IPS-11a (cell line): ENCODE data around the gene HOXC6.

Experiments used
- H3K4me3 ChIP-seq: one replicate; pipeline ENCODE4 v1.5.1; 2013; ENCODE audit warnings: low read depth, low read length, control low read depth

HOXC6 gene

DNA sequence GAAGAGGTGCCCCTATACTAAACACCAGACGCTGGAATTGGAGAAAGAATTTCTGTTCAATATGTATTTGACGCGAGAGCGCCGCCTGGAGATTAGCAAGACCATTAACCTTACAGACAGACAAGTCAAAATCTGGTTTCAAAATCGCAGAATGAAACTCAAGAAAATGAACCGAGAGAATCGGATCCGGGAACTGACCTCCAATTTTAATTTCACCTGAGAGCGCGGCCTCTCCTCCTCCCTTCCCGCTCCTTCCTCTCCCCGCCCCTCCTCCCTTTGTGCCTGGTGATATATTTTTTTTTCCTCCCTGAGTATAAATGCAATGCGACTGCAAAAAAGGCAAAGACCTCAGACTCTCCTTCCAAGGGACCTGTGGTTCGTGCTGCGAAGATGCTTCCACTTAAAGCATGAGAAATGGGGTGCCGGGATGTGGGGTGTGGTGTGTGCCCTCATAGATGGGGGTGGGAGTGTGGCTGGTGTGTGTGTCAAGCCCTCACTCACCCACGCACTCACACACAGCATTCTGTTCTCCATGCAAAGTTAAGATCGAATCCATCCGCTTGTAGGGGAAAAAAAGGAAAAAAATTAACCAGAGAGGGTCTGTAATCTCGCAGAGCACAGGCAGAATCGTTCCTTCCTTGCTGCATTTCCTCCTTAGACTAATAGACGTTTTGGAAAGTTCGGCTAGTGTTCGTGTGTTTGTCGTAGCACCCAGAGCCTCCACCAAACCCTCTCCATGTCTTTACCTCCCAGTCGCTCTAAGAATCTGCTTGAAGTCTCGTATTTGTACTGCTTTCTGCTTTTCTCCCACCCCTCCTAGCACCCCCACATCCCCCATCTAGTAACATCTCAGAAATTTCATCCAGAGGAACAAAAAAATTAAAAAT, 38.8 kb upstream of the HOXC6 start:
- no peak overlapping the region for H3K4me3 ChIP-seq

DNA sequence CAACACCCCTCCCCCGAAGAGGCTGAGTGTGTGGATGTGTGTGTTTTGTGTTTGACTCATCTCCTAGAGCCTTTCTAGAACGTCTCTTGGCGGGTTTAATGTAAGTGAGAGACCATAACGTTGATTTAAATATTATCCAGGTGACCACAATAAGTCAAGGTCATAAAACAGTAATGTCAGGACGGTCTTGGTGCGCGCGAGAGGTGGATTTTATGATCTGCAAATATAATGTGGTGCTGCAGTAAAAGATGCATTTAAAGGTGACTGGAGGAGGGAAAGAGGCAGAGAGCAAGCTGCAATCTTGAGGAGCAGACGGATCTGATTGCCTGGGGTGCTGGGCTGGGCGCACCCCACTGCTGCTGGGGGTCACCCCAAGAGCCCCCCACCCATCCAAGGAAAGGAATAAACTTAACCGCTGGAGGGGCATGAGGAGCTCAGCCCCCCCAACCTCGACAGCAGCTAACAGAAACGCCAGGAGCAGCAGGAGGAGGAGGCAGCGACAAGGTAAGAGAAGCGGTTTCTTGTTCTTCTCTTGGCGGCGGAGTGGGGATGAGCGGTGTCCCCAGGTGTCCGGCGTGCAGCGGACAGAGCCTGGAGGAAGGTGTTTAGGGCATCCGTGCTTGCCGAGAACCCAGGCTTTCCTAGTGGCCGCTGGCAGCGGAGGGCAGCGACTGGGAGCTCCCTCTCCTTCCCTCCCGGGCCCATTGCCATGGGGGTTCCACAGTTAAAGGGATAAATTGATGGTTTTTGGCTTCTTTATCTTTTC, 37.7 kb upstream of the HOXC6 start:
- H3K4me3 ChIP-seq, result no peak overlapping the region

DNA sequence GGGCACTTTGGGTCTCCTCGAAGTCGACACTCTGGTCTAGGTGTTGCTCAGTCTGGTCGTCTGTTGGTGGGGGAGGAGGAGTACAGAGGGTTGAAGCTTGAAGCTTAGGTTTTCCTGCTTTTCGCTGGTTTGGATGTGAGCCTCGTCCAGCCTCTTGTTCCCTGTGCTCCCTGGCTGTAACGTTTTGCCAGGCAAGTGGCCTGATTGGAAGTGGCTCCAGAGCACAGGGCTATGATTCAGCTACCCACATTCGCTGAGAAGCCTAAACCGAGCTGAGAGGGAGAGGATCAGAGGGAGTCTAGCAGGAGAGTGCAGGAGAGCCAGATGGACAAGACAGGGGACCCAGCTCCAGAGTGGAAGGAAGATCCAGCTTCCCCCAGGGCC, 37.2 kb upstream of the HOXC6 start:
- no peak overlapping the region for H3K4me3 ChIP-seq

DNA sequence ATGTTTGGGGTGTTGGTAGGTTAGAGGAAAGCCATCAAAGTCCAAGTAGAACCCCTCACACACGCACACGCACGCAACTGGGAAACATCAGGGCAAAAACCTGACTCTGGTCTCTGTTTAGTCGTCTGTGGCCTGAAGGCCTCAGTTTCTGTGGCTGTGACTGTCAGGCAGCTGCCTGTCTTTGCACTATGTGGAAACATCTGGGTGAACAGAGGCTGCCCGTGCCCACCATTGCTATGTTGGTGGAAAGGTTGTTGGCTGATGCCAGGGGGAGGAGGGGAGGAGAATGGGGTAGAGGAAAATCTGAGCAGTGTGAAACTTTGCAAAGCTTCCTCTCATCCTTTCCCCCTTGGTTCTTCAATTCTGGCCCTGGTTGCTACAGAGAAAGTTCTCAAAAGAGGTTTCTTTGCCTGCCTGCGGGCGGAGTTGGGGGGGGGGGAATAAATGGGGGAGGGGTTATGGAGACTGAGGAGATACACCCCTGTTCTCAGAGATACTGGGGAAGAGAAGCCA, 35.8 kb upstream of the HOXC6 start:
- no peak overlapping the region for H3K4me3 ChIP-seq

DNA sequence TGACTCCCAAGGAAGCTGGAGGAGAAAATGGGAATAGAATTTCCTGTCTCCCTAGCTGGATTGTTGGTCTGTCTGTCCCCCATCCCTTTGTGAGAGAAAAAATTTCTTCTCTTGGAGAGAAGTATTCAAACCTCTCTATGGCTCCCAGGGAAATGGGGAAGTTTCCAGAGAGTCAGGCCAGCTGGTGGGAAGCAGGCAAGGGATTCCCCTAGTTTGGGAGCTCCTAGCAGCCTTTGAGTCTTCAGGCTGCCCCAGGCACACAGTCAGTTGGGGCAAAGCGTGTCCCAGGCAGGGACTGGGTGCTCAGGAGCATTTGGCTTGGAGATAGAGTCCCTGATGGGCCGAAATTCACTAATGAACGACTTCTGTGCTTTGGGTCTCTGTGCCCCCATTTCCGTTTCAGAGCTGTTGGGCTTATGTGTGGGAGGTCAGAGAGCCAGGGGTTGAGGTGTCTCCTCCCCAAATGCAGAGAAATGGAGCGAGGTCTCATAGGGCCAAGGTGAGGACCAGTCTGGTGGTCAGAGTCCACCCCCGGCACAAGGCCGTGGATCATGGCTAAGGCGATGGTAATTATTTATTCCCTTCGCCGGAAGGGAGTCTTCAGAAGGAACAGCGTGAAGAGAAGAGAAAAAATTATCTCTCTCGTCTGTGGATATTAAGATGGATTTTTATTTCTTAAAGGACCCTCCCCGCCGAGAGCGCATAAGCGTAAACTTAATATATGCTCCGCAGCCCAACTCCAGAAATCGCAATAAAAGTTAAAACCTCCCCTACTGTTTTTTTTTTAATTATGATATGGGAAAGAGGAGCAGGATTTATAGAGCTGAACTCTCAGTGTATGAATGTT, 34.9 kb upstream of the HOXC6 start:
- no peak overlapping the region for H3K4me3 ChIP-seq

DNA sequence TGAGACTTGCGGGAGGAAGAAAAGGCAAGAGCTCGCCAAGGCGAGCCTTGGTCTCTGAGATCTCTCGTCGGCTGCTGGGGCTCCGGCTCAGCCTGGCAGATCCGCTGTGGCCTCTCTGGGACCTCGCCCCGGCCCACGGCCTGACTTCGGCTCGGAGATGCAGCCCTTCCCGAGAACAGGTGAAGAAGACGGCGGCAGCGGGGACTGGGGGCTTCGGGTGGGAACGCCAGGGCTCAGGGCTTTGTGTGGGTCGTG, 34.3 kb upstream of the HOXC6 start:
- no peak overlapping the region for H3K4me3 ChIP-seq

DNA sequence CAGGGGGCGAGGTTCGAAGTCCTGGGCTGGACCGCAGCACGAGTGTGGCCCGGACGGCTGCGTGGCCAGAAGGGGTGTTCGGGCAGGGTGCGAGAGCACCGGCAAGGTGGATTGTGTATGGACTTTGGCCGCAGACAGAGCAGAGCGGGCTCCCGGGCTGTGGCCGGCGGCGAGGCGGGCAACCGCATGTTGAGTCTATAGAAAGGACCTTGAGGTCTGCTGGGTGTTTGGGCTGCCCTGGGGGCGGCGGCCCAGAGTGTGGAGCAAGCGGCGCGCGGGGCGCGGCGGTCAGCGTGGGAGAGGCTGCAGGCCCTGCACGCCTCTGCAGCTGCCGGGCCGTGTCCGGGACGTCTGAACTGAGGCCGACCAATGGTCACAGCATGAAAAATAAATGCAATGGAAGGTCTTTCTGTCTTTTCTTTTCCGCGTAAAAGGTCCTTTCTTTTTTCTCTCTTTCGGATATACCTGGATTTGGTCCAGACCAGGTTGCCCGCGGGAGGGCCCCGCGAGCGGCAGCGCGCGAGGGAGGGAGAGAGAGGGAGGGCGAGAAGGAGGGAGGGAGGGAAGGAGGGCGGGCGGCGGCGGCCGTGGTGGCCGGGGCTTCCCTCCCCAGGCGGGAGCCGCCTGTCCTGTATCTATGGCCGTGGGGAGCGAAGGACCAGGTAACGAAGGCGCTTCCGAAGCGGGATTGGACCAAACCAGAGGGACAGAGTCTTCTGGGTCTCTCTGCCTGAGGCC, 33.8 kb upstream of the HOXC6 start:
- H3K4me3 ChIP-seq, result no peak overlapping the region

DNA sequence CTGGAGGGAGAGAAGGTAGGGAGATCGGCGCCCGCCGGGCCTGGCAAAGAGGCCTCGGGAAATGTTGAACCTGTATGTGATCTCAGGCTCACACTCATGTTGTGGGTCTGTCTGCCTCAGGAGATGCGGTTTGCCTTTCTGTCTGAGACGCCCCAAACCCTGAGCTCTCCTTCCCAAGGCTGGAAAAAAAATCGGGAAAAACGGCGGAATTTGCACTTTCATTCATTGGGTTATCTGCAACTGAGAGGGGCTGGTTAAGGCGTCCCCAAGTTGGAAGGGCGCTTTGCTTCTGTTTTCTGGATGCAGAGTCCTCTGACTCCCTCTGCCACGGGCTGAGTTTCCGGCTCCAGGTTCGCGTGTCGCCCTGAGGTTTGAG, 33.2 kb upstream of the HOXC6 start:
- no peak overlapping the region for H3K4me3 ChIP-seq

DNA sequence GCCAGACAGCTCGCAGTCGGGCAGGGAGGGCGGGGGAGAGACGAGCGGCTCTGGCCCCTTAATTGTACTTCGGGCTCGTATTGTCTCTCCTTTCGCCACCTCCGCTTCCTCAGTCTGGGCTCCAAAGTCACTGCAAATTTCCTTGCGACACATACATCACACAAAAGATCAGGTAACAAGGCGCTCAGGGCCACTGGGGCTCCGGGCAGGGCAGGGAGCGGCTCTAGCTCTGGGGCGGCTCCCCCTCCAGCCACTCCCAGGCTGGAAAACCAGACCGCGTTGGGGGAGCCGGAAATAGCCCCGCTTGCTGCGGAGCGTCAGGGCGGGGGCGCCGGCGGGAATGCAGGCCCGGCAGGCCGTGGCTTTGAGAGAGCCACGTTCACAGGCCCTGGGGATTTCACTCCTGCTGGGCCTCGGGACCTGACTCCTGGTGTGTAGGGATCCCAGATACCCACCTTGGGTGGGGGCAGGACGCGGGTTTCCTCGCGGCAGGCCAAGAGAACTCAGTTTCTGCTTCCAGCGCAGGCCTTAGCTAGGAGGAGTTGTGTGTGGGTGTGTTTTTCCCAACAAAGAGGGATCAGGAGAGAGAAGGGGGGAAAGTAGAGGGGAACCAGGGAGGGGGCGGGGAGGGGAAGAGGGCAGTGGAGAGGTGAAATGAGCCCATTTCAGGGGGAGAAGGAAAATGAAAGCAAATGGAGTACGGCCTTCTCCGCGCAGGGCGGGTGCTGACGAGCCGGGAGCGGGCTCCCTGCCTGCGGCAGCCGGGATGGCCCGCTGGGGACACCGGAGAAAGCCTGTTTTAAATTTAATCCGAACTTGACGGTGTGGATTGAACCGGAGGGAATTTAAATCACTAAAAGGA, 32.6 kb upstream of the HOXC6 start:
- no peak overlapping the region for H3K4me3 ChIP-seq

DNA sequence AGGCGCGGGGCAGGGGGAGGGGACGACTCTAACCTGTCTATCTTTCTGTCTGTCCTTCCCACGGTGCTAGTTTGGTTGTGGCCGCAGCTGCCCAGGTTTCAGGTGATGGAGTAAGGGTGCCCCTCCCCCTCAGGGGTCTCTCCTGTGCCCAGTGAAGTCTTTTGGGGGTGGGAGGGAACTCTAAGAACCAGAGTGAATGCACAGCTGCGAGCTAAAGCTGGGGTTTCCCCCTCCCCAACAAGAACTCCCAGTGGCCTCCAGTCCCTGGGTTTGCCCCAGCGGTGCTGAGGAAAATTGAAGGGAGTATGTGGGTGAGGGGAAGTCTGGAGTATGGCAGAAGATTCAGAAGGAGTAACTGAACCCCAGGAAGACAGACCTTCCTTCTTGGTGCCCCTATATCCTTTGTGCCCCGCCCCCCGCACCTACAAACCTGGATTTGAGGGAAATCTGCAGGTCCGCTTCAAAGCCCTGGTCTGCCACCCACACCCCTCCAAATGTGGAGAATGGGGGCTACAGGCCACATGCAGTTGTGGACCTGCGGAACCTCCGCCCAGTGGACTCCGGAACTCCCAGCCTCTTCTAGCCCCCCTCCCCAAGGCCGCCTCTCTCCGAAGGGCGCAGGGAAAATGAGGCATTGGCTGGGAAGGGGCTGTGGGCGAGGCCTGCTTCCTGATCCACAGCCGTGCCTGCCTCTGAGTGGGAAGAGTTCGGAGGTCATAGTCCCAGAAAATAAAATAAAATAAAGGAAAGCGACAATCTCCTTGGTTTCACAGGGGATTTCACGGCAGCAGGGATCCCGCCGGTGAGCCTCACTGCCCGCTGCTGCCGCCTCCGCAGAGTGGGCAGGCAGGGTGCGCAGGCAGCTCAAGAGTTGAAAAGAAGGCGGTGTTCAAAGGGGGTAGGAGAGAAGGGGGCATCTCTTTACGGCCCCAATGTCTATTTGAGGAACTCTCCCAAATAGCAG, 31.7 kb upstream of the HOXC6 start:
- no peak overlapping the region for H3K4me3 ChIP-seq

DNA sequence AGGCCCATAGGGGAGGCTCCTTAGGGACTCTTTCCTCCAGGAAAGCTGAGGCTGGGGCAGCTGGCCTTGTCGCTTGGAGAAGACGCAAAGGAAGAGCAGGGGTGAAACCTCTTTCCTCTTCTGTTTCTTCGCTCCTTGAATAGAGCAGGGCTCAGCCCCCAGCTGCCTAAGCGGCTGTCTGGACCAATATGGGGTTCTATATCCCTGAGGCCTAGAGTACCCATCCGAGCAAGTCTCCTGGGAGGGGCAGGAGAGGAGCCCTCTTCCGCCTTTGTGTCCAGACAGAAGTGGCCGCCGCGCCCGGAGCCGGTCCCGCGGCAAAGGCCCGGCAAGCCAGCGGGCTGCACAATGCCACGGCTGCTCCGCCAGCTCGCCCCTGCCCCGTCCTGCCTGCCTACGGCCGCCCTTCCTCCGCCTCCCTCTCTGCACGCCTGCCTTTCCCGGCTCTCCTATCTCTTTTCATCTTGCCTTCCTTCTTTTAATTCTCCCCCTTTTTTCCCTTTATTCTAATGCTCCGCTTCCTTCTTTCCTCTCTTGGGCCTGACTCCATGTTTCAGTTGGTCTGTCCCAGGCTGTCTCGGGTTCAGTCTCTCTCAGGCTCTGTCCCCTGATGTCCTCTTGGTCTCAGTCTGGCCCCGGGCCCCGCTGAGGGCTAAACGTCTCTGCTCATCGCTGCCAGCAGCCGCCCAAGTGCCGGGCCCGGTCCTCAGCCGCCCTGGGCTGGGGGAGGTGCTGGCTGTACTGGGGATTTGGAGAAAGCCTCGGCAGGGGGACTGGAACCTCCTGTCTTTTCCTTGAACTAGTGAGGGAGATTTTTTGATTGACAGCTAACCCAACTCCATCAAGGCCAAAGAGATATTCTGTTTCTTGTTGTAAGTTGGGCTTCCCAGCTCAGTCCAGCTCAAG, 30.8 kb upstream of the HOXC6 start:
- H3K4me3 ChIP-seq, result no peak overlapping the region

DNA sequence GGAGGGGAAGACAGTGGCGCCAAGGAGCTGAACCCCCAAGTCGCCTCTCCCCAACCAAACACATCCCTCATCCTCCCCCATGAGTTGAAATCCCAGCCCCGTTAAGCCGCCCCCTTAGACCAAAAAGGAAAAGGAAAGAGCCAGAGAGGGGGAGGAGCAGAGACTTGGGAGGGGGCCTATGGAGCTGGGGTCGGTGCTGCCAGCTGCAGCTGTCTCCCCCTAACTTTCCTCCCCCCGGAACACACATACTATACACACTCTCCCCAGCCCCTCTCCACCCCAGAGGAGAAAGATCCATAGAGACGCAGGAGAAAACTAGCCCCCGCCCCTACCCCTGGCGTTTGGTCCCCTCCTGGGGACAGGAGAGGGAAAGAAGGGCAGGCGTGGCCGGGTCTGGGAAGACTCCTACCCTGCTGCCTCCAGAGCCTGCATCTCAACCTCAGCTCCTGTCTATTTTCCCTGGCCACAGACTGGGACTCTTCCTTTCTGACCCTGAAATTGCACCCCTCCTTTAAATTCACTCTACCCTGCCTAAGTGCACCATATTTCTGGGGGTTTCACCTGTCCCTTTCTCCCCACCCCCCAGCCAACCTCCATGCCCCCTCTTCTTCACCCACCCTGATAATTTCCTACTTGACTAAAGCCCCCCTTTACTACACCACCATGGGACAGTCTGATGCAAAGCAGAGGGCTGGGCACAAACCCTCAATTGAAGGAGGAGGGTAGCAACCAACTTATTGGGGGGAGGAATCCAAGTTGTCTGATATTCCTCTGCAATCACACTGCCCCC, 29.9 kb upstream of the HOXC6 start:
- H3K4me3 ChIP-seq, result no peak overlapping the region

DNA sequence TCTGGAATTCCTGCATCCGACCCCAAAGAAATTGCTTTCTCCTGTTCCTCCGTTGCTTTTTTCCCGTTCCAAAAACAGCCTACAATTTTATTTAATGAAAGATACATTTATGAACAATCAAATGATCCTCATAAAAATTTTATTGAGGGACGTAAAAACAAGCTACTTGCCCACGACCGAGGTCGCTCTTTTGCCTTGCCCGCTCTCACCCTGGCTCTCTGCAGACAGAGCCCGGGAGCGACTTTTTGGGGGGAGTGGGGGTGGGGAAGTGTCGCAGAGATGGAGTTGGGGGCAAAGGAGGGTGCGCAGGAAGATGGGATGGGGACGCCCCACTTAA, 29.4 kb upstream of the HOXC6 start:
- no peak overlapping the region for H3K4me3 ChIP-seq

DNA sequence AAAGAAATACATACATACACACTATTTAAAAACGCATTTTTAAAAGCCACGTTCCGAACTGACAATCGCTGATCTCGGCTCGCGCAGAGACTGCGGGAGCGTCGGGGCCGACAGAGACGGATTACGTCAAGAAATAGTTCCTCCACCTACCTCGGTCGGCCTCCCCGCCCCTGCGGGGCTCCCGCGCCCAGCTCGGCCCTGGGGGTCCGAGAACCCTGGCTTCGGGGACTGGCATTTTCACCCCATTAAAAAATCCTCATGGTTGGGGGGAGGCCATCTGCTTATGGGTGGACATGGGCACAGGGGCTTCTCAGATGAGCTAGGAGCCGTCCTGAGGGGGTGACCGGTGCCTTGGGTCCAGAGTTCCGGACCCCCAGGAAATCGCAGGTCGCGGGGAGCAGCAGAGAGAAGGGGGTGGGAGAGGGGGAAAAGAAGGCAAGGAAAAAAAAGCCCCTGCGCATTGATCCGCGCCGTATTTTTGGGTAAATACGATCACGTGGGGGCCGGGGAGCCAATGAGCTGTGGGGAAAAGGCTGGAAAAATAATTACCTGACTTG, 28.6 kb upstream of the HOXC6 start:
- no peak overlapping the region for H3K4me3 ChIP-seq

DNA sequence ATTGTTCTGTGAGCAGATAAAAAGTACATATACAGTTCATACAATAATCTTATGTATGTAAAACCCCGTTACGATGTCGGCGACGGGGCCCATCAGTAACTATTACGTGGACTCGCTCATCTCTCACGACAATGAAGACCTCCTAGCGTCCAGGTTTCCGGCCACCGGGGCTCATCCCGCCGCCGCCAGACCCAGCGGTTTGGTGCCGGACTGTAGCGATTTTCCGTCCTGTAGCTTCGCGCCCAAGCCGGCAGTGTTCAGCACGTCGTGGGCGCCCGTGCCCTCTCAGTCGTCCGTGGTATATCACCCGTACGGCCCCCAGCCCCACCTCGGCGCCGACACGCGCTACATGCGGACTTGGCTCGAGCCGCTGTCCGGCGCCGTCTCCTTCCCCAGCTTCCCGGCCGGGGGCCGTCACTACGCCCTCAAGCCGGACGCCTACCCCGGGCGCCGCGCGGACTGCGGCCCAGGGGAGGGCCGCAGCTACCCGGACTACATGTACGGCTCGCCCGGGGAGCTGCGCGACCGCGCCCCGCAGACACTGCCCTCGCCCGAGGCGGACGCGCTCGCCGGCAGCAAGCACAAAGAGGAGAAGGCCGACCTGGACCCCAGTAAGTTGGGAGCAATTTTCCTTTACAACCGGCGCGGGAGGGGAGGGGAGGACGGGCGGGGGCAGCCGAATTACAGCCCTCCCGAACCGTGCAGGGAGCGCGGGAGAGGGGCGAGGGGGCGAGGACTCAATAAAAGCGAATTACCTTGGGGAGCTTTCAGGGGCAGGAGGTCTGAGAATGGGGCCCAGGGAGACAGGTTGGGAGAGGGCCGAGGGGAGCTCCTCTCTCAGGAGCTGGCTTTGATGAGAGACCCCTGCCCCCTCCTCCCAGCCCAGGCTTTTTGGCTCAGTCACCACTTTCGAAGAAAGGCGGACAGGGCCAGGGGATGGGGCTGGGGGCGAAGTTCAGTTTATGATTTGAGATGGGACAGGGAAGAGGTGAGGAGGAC, 27.8 kb upstream of the HOXC6 start, which contains the start of gene HOXC9:
Gene HOXC9 (plus strand): TSS at position 46 of the 999 bp plus-strand sequence. CDS start 28 bp downstream, at position 74.
- no peak within 1 kb of the TSS for H3K4me3 ChIP-seq
